Skin epidermis (tissue), 12 donors: ENCODE data around the gene RPIA.
"Not testable (repeated sequence)": the region's sequence is repeated elsewhere in the genome, so short reads cannot be mapped to it uniquely, and the experiment has no call there.

Source experiments
- H3K27ac ChIP-seq, 21 experiments: fragments of 200-600 bp; sonication (generic) in 11 of 21; one replicate each; pipeline ENCODE4 v1.5.0; 2020; ENCODE audit warnings: mild to moderate bottlenecking in 3 of 21, inconsistent platforms in 2 of 21, moderate library complexity in 2 of 21
- H3K4me3 ChIP-seq, 7 experiments: fragments of 200-600 bp; sonication (generic) in 2 of 7; one replicate each; pipeline ENCODE4 v1.5.0; 2020; ENCODE audit warnings: inconsistent platforms in 2 of 7, mild to moderate bottlenecking in 2 of 7, moderate library complexity in 1 of 7

Gene RPIA

DNA sequence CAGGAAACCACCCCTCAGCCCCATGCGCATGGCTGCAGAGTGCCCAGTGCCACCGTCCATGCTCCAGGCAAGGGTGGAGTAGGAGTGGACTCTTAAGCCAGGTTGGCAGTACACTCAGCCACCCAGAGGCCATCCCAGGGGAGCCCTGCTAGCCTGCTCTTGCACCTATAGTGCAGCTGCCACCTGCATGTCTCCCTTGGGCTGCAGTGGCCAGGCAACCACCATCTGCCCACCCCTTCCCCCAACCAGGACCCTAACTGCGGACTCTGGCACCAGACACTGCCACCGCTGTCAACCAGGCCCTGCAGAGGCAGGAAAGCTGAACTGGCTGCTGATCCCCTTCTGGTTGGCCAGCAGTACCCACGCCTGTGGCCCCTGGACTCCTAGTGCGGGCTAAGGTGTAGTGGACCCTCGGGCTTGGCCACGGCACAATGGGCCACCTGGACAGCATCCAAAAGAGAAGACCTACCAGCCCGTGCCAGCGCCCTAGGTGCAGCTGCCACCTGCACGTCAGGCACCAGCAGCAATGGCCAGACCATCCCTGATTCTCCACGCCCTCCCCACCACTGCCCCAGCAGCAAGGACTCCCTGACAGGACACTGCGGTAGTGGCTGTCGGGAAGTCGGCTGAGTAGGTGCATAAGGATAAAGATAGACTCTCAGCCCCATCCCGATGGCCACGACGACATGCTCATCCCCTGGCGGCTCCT, 72.8 kb downstream of the RPIA start:
- H3K4me3 ChIP-seq = no peak overlapping the region
- H3K27ac ChIP-seq = no peak overlapping the region

DNA sequence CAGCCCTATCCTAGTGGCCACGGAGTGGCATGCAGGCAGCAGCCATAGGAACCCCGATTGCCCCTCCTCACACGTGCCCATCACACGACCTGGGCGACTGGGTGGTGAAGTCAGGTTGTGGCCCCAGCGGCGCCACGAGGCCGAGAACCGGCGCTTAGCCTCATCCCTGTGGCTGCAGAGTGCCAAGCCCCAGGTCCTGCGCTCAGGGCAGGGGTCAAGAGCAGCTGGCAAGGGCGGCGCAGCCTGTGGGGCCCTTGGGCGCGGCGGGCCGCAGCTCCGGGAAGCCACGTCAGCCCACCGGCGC, 73.3 kb downstream of the RPIA start:
- H3K4me3 ChIP-seq = peak overlapping the region in 3 of 7 experiments; percentile 24 to 26 (median 24)
- no peak overlapping the region for H3K27ac ChIP-seq

DNA sequence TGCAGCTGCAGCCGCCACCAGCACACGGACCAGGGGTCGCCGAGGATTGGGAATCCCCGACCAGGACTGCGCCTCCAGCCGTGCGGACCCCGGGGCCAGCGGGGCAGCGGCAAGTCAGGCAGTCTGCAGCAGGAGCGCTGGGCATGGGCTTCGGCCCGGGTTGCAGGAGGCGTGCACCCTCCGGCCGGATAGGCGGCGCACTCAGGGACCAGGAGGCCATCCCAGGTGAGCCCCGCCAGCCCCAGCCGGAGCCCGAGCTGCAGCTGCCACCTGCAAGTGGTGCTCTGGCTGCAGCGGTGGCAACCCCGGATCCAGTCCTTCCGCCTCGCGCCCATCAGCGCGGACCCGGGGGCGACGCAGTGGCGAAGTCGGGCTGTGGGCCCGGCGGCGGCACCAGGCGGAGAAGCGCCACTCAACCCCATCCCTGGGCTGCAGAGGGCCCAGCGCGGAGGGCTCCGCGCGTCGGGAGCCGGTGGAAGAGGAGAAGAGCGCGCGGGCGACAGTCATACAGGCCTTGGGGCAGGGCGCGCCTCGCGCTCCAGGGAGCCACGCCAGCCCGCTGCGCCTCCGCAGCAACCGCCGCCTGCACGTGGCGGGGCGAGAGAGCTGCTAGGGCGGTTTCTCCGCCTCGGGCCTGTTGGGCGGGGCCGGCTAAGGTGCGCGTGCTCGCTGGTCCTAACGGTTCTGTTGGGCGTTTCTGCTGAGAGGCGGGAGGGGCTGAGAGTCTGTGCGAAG, 73.8 kb downstream of the RPIA start:
- Histone ChIP-seq H3K4me3 (peak overlapping the region in 6 of 7 experiments; percentile 2 to 26 (median 24)), H3K27ac (no peak overlapping the region)

DNA sequence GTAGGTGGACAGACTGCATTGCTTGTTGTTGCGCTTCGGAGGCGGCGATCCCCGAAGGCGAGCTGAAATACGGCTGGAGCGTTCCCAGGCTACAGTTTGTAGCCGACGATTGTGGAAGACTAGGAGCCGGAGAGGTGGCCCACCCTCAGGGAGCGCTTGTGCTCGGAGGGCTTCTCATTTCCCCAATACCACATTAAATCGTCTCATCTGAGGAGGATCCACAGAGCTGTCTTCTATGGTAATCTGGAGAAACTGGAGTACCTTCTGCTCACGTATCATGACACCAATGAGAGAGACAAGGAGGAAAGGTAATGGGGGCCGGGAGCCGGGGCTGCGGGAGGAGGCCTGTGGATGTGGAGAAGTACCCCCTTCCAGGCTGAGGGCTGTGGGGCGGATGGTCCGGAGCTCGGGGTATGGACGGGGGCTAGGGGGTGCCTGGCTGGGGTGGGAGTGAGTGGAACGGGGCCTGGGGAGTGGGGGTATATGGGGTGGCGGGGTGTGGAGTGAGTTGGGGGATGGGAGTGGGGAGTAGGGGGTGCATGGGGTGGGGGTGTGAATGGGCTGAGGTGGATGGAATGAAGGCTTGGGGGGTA, 74.5 kb downstream of the RPIA start:
- peak overlapping the region in 6 of 7 experiments; percentile 2 to 26 (median 24) for H3K4me3 ChIP-seq

DNA sequence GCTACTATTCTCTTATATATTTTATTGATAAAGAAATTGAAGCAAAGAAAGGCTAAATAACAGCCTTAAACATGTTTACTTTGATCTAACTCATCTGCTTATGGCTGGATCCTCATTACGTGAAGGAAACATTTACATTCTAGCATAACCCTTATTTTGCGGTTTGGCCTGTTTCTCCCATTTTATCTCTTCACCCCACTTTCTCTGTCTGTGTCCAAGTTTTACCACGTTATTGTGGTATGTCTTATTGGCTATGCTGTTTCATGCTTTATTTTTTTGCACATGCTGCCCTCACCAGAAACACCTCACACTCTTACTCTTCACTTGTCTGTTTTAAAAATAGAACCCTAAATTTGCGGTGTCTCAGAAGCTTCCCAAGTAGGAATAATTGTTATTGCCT, 78.5 kb downstream of the RPIA start:
- Histone ChIP-seq H3K4me3 (no peak overlapping the region), H3K27ac (no peak overlapping the region)

More for the DNA sequence above, 74.5 kb downstream of the RPIA start:
- not testable (repeated sequence) for H3K27ac ChIP-seq

DNA sequence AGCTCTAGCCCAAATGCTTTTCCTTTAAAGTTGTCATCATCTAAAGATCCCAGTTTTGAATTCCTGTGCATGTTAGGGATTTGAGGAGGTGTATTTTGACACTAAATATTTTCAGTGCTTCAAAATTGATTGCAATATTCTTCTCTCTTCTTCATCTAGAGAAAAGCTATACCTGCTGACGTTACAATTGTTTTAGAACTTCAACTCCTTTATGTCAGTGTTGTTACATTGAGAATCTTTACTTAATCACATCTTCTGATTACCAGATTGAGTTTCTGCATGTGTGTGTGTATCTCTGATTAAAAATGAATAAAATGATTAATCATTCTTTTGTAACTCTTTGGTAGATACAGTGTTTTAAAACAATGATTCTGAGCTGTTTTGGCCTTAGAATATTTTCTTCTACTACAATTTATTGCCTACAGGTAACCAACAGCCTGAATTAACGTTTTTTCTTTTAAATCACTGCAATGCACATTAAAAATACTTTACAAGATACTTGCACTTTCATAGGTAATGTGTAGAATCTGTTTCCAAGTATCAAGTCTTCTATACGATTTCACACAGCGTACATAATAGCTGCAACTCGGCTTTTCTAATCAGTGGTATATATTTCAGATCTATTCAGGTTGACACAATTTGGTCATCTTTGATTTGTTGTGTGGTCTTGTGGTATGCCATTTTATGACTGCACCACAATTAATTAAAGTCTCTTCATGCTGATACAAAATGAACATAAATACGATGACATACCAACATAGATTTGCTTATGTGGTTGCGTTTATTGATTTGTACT, 82.0 kb downstream of the RPIA start:
- H3K27ac ChIP-seq, H3K4me3 ChIP-seq: not testable (repeated sequence)

DNA sequence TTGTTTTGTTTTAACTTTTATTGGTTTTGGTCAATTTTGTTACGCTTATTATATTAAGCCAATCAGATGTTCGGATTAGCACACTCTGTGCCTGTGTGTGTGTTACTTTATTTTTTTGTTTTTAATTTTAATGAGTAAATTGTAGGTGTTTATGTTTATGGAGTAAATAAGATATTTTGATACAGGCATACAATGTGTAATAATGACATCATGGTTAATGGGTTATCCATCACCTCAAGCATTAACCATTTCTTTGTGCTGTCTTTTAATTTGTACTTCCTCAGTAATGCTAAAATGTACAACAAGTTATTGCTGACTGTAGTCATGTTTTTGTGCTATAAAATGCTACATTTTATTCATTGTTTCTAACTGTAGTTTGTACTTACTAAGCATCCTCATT, 97.7 kb downstream of the RPIA start:
- not testable (repeated sequence) for H3K4me3 ChIP-seq, H3K27ac ChIP-seq

DNA sequence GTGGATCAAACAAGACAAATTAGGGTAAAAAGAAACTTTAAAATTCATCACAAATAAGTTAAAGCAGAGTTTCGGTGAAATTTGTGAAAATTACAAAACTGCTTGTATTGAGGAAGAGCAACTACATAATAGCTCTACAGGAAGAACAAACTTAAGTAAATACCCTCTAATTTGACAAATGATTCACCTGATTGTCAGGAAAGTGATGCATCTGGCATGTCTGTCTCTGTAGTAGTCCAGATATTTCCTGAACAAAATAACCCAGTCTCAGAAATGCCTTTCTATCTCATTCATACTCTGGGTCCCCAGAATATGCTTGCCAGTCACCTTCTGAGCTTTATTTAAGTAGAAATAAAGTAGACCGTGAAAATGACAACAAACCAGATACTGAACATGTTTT, 104.5 kb downstream of the RPIA start:
- H3K4me3 ChIP-seq, H3K27ac ChIP-seq: not testable (repeated sequence)

DNA sequence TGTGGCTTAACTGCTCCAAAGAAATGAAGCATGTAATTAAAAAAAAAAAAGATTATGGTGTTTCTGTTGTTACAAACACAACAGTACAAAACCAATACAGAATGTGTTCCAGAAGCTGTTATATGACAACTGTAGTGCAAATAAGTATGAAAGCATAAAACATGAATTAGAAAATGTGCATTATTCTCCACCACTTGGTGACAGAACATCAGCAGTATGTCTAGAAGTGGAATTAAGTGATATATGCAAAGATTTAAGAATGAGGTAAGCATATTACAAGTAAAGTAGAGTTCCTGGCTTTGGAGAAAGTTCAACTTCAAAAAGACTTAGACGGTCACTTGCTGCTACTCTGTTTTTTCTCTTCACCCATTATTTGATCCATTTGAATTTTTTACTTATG, 105.0 kb downstream of the RPIA start:
- H3K27ac ChIP-seq, H3K4me3 ChIP-seq: not testable (repeated sequence)

DNA sequence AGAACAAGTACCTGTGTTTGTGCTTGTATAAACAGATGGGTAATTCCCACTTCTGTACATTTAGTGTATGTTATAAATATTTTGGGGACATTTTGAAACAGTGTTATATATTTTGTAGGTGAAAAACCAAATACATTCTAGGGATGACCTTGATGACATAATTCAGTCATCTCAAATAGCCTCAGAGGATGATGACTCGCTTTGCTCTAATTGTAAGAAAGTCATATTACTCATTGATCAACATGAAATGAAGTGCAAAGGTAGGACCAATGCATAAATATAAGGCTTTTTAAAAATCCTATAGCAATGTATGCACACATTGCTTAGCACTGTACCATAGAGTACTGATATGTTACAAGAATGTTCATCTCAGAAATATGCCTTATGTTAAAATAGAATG, 105.7 kb downstream of the RPIA start:
- not testable (repeated sequence) for H3K4me3 ChIP-seq, H3K27ac ChIP-seq
